Neuronal stem cell (in vitro differentiated cells): ENCODE measurements around the gene IFI27.

Source experiments
- DNase-seq: peaks from one replicate; pipeline ENCODE4 v3.0.0-alpha.2; 2013; ENCODE audit warnings: low spot score
- H2AFZ ChIP-seq: one replicate; pipeline ENCODE4 v1.6.1; 2013; ENCODE audit warnings: mild to moderate bottlenecking, low read length, inconsistent platforms
- H2AK5ac ChIP-seq: 2 replicates; pipeline ENCODE4 v1.6.1; 2013; ENCODE audit warnings: low read depth, mild to moderate bottlenecking, inconsistent platforms, low read length, moderate library complexity, mixed read lengths
- H2BK120ac ChIP-seq: 2 replicates; pipeline ENCODE4 v1.6.1; 2013; ENCODE audit warnings: low read depth, mild to moderate bottlenecking, inconsistent platforms, low read length, moderate library complexity, mixed read lengths
- H2BK12ac ChIP-seq: one replicate; pipeline ENCODE4 v1.6.1; 2013; ENCODE audit warnings: low read length, inconsistent platforms
- H2BK15ac ChIP-seq: 2 replicates; pipeline ENCODE4 v1.6.1; 2013; ENCODE audit warnings: mild to moderate bottlenecking, low read length, inconsistent platforms, mixed read lengths
- H2BK5ac ChIP-seq: one replicate; pipeline ENCODE4 v1.6.1; 2013; ENCODE audit warnings: inconsistent platforms, mild to moderate bottlenecking, low read length, moderate library complexity
- H3K14ac ChIP-seq: one replicate; pipeline ENCODE4 v1.6.1; 2013; ENCODE audit warnings: low read length, inconsistent platforms
- H3K18ac ChIP-seq: 2 replicates; pipeline ENCODE4 v1.6.1; 2013; ENCODE audit warnings: low read length, inconsistent platforms
- H3K23ac ChIP-seq: 2 replicates; pipeline ENCODE4 v1.6.1; 2013; ENCODE audit warnings: low read depth, mild to moderate bottlenecking, mixed read lengths, low read length, inconsistent platforms; ENCODE audit not compliant: poor library complexity
- H3K27ac ChIP-seq: replicated peaks from 3 replicates; pipeline ENCODE4 v1.5.1; 2013; ENCODE audit warnings: low read length, inconsistent platforms
- H3K27me3 ChIP-seq, 3 experiments: 2 replicates each; pipeline ENCODE4 v1.6.1; 2013; ENCODE audit warnings: low read length in 3 of 3, mild to moderate bottlenecking in 2 of 3, inconsistent platforms in 1 of 3, low read depth in 1 of 3, mixed read lengths in 1 of 3, moderate library complexity in 1 of 3; ENCODE audit not compliant: control insufficient read depth in 3 of 3, insufficient read depth in 3 of 3
- H3K36me3 ChIP-seq, 2 donors: replicated peaks in 1 of 2; 2 replicates each; pipeline ENCODE4 v1.6.1; 2013; ENCODE audit warnings: low read length in 2 of 2; ENCODE audit not compliant: control insufficient read depth in 2 of 2, insufficient read depth in 2 of 2
- H3K4ac ChIP-seq: 2 replicates; pipeline ENCODE4 v1.6.1; 2013; ENCODE audit warnings: inconsistent platforms, mild to moderate bottlenecking, low read length, moderate library complexity
- H3K4me1 ChIP-seq, 2 donors: 1 replicate in 1 of 2; 2 replicates in 1 of 2; pipeline ENCODE4 v1.6.1; 2013; ENCODE audit warnings: low read length in 2 of 2, low read depth in 1 of 2; ENCODE audit not compliant: control insufficient read depth in 2 of 2, insufficient read depth in 1 of 2
- H3K4me2 ChIP-seq: one replicate; pipeline ENCODE4 v1.6.1; 2013; ENCODE audit warnings: mild to moderate bottlenecking, low read length, inconsistent platforms; ENCODE audit not compliant: insufficient read depth, poor library complexity, severe bottlenecking
- H3K4me3 ChIP-seq, 2 donors: 2 replicates each; pipeline ENCODE4 v1.5.1; 2013; ENCODE audit warnings: low read length in 2 of 2, mild to moderate bottlenecking in 2 of 2, inconsistent platforms in 1 of 2, moderate library complexity in 1 of 2
- H3K79me1 ChIP-seq: one replicate; pipeline ENCODE4 v1.6.1; 2013; ENCODE audit warnings: low read depth, mild to moderate bottlenecking, inconsistent platforms, low read length, moderate library complexity
- H3K9ac ChIP-seq: one replicate; pipeline ENCODE4 v1.6.1; 2013; ENCODE audit warnings: mild to moderate bottlenecking, low read depth, low read length, inconsistent platforms; ENCODE audit not compliant: poor library complexity
- H3K9me3 ChIP-seq, 2 donors: replicated peaks in 1 of 2; 2 replicates each; pipeline versions ENCODE3 to v1.6.1; 2013; ENCODE audit warnings: low read length in 2 of 2, mild to moderate bottlenecking in 2 of 2, inconsistent platforms in 1 of 2, low read depth in 1 of 2, mixed read lengths in 1 of 2, moderate library complexity in 1 of 2; ENCODE audit not compliant: control insufficient read depth in 2 of 2, insufficient read depth in 1 of 2
- H4K8ac ChIP-seq: one replicate; pipeline ENCODE4 v1.6.1; 2013; ENCODE audit warnings: low read depth, mild to moderate bottlenecking, inconsistent platforms, low read length, moderate library complexity
- H4K91ac ChIP-seq: one replicate; pipeline ENCODE4 v1.6.1; 2013; ENCODE audit warnings: low read length, low read depth, mild to moderate bottlenecking, inconsistent platforms; ENCODE audit not compliant: poor library complexity
- WGBS, 2 donors: extraction: QIAGEN DNeasy Blood & Tissue Kit; methylation state at CpG; one replicate each; pipeline ENCODE4 v1.1.7; 2013; ENCODE audit warnings: missing lambda C conversion rate in 2 of 2, mixed read lengths in 1 of 2; ENCODE audit not compliant: insufficient read length in 2 of 2, insufficient replicate concordance in 1 of 2; ENCODE audit errors: extremely low coverage in 2 of 2; 5-methylcytosine and 5-hydroxymethylcytosine counted together

Gene IFI27

DNA sequence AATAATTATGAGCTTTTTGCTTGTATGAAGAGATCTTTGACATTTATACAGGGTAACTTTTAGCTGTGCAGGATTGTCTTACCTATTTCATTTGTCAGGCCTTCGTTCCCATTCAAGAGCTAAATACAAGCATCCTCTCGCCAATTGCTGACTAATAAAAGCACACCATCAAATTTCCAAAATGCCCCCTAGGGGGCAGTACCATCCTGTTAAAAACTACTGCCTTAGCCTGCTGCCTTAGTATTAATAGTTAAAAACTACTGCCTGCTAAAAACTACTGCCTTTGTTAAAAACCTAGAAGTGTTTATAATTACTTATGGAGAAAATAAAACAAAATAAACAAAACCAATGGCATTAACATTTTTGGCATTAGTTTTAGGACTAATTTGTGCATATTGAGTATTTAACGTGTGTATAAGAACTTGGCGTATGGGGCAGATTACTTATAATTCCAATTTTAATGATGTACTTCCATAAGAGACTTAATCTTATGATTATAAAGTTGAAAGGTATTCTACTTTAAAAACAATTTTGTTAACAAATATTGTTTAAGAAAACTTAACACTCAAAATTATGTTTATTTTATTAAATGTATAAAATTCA, 21.9 kb downstream of the IFI27 start:
- Histone ChIP-seq H3K36me3 (no peaks in the 10 kb centered on the region), H3K27ac (no peak overlapping the region), H3K4me3 (no peak overlapping the region), H2AK5ac (no peak overlapping the region), H3K4me2 (no peak overlapping the region), H2BK5ac (no peak overlapping the region), H4K91ac (no peak overlapping the region), H2BK120ac (no peak overlapping the region), H2AFZ (no peak overlapping the region), H3K4ac (no peak overlapping the region), H2BK12ac (no peak overlapping the region), H3K27me3 (no peaks in the 10 kb centered on the region), H3K23ac (no peak overlapping the region), H4K8ac (no peak overlapping the region), H2BK15ac (no peak overlapping the region), H3K9ac (no peak overlapping the region), H3K14ac (no peak overlapping the region), H3K18ac (no peak overlapping the region), H3K9me3 (peaks cover 0 to 10% of the 10 kb centered on the region in 2 donors), H3K4me1 (peaks cover 0 to 7% of the 10 kb centered on the region in 2 donors), H3K79me1 (no peaks in the 10 kb centered on the region)
- no CpG with 5 or more reads among the region's 4 CpGs for WGBS, 2 donors
- DNase-seq = peak; percentile 71

GRCh38 chr14:94135476-94135875, 24.9 kb downstream of the IFI27 start:
- DNase-seq = no peak
- no peak overlapping the region for H3K4me3 ChIP-seq
- no peaks in the 10 kb centered on the region for H3K27me3 ChIP-seq
- no peak overlapping the region for H4K8ac ChIP-seq
- no peak overlapping the region for H3K9ac ChIP-seq
- no peak overlapping the region for H2BK12ac ChIP-seq
- H3K79me1 ChIP-seq = no peaks in the 10 kb centered on the region
- H3K23ac ChIP-seq = no peak overlapping the region
- no peak overlapping the region for H3K4me2 ChIP-seq
- H3K18ac ChIP-seq = no peak overlapping the region
- H3K9me3 ChIP-seq = peaks cover 0 to 10% of the 10 kb centered on the region in 2 donors
- H3K4me1 ChIP-seq = peaks cover 8 to 13% of the 10 kb centered on the region in 2 donors
- H2BK120ac ChIP-seq = no peak overlapping the region
- H3K36me3 ChIP-seq = no peaks in the 10 kb centered on the region
- no peak overlapping the region for H2AK5ac ChIP-seq
- H4K91ac ChIP-seq = no peak overlapping the region
- H3K4ac ChIP-seq = no peak overlapping the region
- H3K14ac ChIP-seq = no peak overlapping the region
- WGBS, 2 donors = no CpG with 5 or more reads among the region's 4 CpGs
- no peak overlapping the region for H3K27ac ChIP-seq
- H2BK15ac ChIP-seq = no peak overlapping the region
- no peak overlapping the region for H2AFZ ChIP-seq
- H2BK5ac ChIP-seq = no peak overlapping the region

DNA sequence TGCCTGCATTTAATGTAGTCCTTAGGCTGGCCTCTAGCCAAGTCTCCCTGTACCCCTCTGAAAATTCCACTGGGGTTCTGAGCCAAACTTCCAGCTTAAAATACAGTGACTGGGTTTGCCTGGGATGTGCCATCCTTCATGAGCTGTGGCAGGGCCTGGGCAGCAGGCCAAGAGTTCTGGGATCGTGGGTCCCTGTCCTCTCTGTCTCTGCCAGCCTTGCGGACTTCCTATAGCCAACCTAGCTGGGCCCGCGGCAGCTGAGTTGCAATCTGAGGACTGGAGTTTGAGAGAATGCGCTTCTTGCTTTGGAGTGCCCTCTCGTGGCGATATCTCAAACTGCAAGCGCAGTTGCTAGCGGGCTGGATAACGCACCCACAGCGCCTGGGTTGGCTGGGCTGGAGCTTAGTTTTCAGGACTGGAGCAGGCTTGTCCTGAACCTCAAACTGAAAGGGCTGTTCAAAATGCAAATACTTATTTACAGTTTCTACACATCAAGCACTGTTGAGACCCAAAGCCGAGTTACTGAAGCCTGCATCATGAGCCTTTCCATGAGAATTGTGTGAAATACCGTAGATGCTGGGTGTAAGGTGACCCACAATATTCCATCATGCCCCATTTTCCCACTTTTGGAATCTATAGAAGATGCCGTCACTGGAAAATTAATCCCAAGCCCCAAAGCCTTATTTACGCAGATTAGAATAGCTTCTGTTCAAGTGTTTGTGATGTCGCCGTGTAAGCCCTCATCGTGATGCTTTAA, 26.2 kb downstream of the IFI27 start:
- H2BK120ac ChIP-seq = no peak overlapping the region
- H3K18ac ChIP-seq = peak overlapping the region; percentile 72
- H3K4me2 ChIP-seq = no peak overlapping the region
- no peak overlapping the region for H2BK15ac ChIP-seq
- WGBS, 2 donors = no CpG with 5 or more reads among the region's 18 CpGs
- no peak overlapping the region for H3K27ac ChIP-seq
- no peak overlapping the region for H2AK5ac ChIP-seq
- H3K14ac ChIP-seq = no peak overlapping the region
- no peak overlapping the region for H3K4me3 ChIP-seq
- no peak overlapping the region for H3K9ac ChIP-seq
- H3K4ac ChIP-seq = no peak overlapping the region
- no peaks in the 10 kb centered on the region for H3K36me3 ChIP-seq
- no peak overlapping the region for H3K23ac ChIP-seq
- H3K4me1 ChIP-seq = peaks cover 8 to 13% of the 10 kb centered on the region in 2 donors
- H3K27me3 ChIP-seq = no peaks in the 10 kb centered on the region
- H2BK5ac ChIP-seq = no peak overlapping the region
- H4K91ac ChIP-seq = no peak overlapping the region
- no peak overlapping the region for H2BK12ac ChIP-seq
- H3K9me3 ChIP-seq = peaks cover 0 to 10% of the 10 kb centered on the region in 2 donors
- DNase-seq = peak; percentile 73
- no peaks in the 10 kb centered on the region for H3K79me1 ChIP-seq
- peak overlapping the region; percentile 81 for H2AFZ ChIP-seq
- H4K8ac ChIP-seq = no peak overlapping the region

- Histone ChIP-seq H3K36me3 (no peaks in the 10 kb centered on the region), H2AK5ac (no peak overlapping the region), H3K9ac (no peak overlapping the region), H2AFZ (peak overlapping the region; percentile 3), H3K4me1 (peaks cover 8 to 13% of the 10 kb centered on the region in 2 donors), H4K91ac (no peak overlapping the region), H3K79me1 (no peaks in the 10 kb centered on the region), H3K14ac (no peak overlapping the region), H2BK120ac (no peak overlapping the region), H3K18ac (no peak overlapping the region), H3K4me3 (no peak overlapping the region), H3K9me3 (peaks cover 0 to 10% of the 10 kb centered on the region in 2 donors), H2BK15ac (peak overlapping the region; percentile 68), H2BK5ac (peak overlapping the region; percentile 60), H4K8ac (no peak overlapping the region), H3K27me3 (no peaks in the 10 kb centered on the region), H3K27ac (no peak overlapping the region), H3K4me2 (no peak overlapping the region), H3K23ac (no peak overlapping the region), H3K4ac (no peak overlapping the region), H2BK12ac (no peak overlapping the region)
- WGBS, 2 donors = no CpG with 5 or more reads among the region's 9 CpGs
- no peak for DNase-seq
Measured at GRCh38 chr14:94138251-94138650, 27.7 kb downstream of the IFI27 start.
